ENCODE data around the gene FAM186B.

The FAM186B gene

GRCh38 chr12:49539406-49540228 lies 65.8 kb downstream of the FAM186B start:
- ATAC-seq (ENCODE audit: low read depth) (no peak), DNase-seq (ENCODE audit: low spot score) (peak; percentile 54)
- peak overlapping the region; percentile 44 for H3K4me3 ChIP-seq (ENCODE audit: severe bottlenecking)
- H3K27me3 ChIP-seq (ENCODE audit: insufficient read depth, poor library complexity, severe bottlenecking), result peaks cover 14% of the 10 kb centered on the region
- H3K9me3 ChIP-seq (ENCODE audit: severe bottlenecking), result no peaks in the 10 kb centered on the region
- no peaks in the 10 kb centered on the region for H3K36me3 ChIP-seq (ENCODE audit: low read depth)
- peaks cover 9% of the 10 kb centered on the region for H3K4me1 ChIP-seq (ENCODE audit: insufficient read depth, poor library complexity, severe bottlenecking)
- no peak overlapping the region for H3K27ac ChIP-seq (ENCODE audit: poor library complexity, severe bottlenecking)
- TF ChIP-seq CTCF (IDR thresholded peaks at IDR 0.05; ENCODE audit: poor library complexity, severe bottlenecking), result no peak

- peaks cover 14% of the 10 kb centered on the region for H3K27me3 ChIP-seq (ENCODE audit: insufficient read depth, poor library complexity, severe bottlenecking)
- H3K36me3 ChIP-seq (ENCODE audit: low read depth), result no peaks in the 10 kb centered on the region
- no peak within 1 kb of the TSS for H3K27ac ChIP-seq (ENCODE audit: poor library complexity, severe bottlenecking)
- no peaks in the 10 kb centered on the region for H3K9me3 ChIP-seq (ENCODE audit: severe bottlenecking)
- peaks cover 9% of the 10 kb centered on the region for H3K4me1 ChIP-seq (ENCODE audit: insufficient read depth, poor library complexity, severe bottlenecking)
- TF ChIP-seq CTCF (IDR thresholded peaks at IDR 0.05; ENCODE audit: poor library complexity, severe bottlenecking), result no peak
- DNase-seq (ENCODE audit: low spot score), result peak; percentile 84
- H3K4me3 ChIP-seq (ENCODE audit: severe bottlenecking), result peak within 1 kb of the TSS; percentile 44
- peak; percentile 68 for ATAC-seq (ENCODE audit: low read depth)
Observed at GRCh38 chr12:49538510-49539403, 66.7 kb downstream of the FAM186B start, which contains the start of gene KCNH3. Gene KCNH3, plus strand, starts transcription at chr12:49539030. Its CDS starts 387 bp downstream, at chr12:49539417.

GRCh38 chr12:49537752-49538509 lies 67.5 kb downstream of the FAM186B start:
- peaks cover 14% of the 10 kb centered on the region for H3K27me3 ChIP-seq (ENCODE audit: insufficient read depth, poor library complexity, severe bottlenecking)
- DNase-seq (ENCODE audit: low spot score), result no peak
- H3K27ac ChIP-seq (ENCODE audit: poor library complexity, severe bottlenecking), result no peak overlapping the region
- no peaks in the 10 kb centered on the region for H3K9me3 ChIP-seq (ENCODE audit: severe bottlenecking)
- peak; percentile 14 for TF ChIP-seq CTCF (IDR thresholded peaks at IDR 0.05; ENCODE audit: poor library complexity, severe bottlenecking)
- peaks cover 9% of the 10 kb centered on the region for H3K4me1 ChIP-seq (ENCODE audit: insufficient read depth, poor library complexity, severe bottlenecking)
- ATAC-seq (ENCODE audit: low read depth), result peak; percentile 4; the same call in 1 of the 3 replicates
- no peaks in the 10 kb centered on the region for H3K36me3 ChIP-seq (ENCODE audit: low read depth)
- H3K4me3 ChIP-seq (ENCODE audit: severe bottlenecking), result peak overlapping the region; percentile 44
